OCI-LY1 (cell line): Measurements from ENCODE around the gene LATS2.

Experiments
- EZH2 ChIP-seq: fragments of 200-600 bp; sonication (generic), shearing (Covaris generic); IDR thresholded peaks from 2 replicates; pipeline ENCODE4 v1.8.0; 2017; ENCODE audit warnings: borderline replicate concordance, mixed run types, mild to moderate bottlenecking, antibody characterized with exemption, low read length, moderate library complexity, mixed read lengths
- TF ChIP-seq, protein P1 (sequence below): fragments of 200-600 bp; sonication (generic), shearing (Covaris generic); IDR thresholded peaks from 2 replicates; pipeline ENCODE4 v1.5.1; 2017; ENCODE audit warnings: mild to moderate bottlenecking, antibody characterized with exemption, low read length, moderate library complexity, mixed read lengths

DNA sequence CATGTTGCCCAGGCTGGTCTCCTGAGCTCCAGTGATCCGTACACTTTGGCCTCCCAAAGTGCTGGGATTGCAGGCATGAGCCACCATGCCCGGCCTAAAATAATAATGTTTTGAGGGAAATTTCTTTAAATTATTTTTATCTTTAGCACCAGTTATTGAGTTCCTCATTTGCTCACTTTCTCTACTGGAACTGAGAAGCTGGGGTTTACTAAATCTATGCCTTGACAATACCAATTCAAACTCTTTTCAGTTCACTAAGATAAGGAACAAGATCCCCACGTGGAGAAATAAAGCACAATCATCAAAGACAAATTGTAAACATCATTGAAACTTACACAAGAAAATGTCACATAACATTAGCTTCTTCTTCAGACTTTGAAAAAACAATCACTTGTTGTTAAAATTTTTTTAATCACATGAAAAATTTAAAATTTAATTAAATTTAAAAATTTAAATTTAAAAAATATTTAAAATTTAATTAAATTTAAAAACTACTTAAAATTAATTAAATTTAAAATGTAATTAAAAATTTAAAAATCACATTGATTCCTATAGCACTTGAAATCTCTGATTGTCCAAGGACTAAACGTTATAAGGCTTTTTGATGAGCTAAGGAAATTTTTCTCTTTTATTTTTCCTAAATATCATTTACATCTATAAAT lies 133.7 kb downstream of the LATS2 start:
- TF ChIP-seq, protein P1, sequence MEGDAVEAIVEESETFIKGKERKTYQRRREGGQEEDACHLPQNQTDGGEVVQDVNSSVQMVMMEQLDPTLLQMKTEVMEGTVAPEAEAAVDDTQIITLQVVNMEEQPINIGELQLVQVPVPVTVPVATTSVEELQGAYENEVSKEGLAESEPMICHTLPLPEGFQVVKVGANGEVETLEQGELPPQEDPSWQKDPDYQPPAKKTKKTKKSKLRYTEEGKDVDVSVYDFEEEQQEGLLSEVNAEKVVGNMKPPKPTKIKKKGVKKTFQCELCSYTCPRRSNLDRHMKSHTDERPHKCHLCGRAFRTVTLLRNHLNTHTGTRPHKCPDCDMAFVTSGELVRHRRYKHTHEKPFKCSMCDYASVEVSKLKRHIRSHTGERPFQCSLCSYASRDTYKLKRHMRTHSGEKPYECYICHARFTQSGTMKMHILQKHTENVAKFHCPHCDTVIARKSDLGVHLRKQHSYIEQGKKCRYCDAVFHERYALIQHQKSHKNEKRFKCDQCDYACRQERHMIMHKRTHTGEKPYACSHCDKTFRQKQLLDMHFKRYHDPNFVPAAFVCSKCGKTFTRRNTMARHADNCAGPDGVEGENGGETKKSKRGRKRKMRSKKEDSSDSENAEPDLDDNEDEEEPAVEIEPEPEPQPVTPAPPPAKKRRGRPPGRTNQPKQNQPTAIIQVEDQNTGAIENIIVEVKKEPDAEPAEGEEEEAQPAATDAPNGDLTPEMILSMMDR, result no peak
- no peak for TF ChIP-seq EZH2
